WTC11 (cell line): ENCODE results near the gene LETM1.

Source experiments
- ATF3 ChIP-seq: sonication (generic); formaldehyde crosslinking; conservative IDR thresholded peaks from 2 replicates; pipeline ENCODE4 v1.8.1; 2022; ENCODE audit warnings: mild to moderate bottlenecking, missing genetic modification reagents
- EMX1 ChIP-seq: fragments of 250-450 bp; sonication (Bioruptor Pico); IDR thresholded peaks from 2 replicates; pipeline ENCODE4 v1.8.0; 2021; ENCODE audit warnings: mild to moderate bottlenecking
- ESRRA ChIP-seq: sonication (generic); formaldehyde crosslinking; IDR thresholded peaks from 2 replicates; pipeline ENCODE4 v1.8.1; 2022; ENCODE audit warnings: mild to moderate bottlenecking, missing genetic modification reagents, borderline replicate concordance
- MLX ChIP-seq: sonication (generic); formaldehyde crosslinking; IDR thresholded peaks from 2 replicates; pipeline ENCODE4 v1.8.1; 2023; ENCODE audit warnings: mild to moderate bottlenecking, missing genetic modification reagents, moderate library complexity
- SP1 ChIP-seq: sonication (generic); formaldehyde crosslinking; conservative IDR thresholded peaks from 2 replicates; pipeline ENCODE4 v1.8.1; 2022; ENCODE audit warnings: missing genetic modification reagents
- TEAD1 ChIP-seq: sonication (generic); formaldehyde crosslinking; IDR thresholded peaks from 2 replicates; pipeline ENCODE4 v1.8.0; 2022; ENCODE audit warnings: mild to moderate bottlenecking, missing genetic modification reagents
- ZNF512 ChIP-seq: sonication (generic); formaldehyde crosslinking; IDR thresholded peaks from 2 replicates; pipeline ENCODE4 v1.8.1; 2022; ENCODE audit warnings: missing genetic modification reagents, borderline replicate concordance
- TF ChIP-seq, protein P1 (sequence below): fragments of 250-450 bp; sonication (Bioruptor Pico); IDR thresholded peaks from 2 replicates; pipeline ENCODE4 v1.9.0; 2021; ENCODE audit warnings: mild to moderate bottlenecking, borderline replicate concordance
- TF ChIP-seq, protein P2 (sequence below): fragments of 200-600 bp; IDR thresholded peaks from 2 replicates; pipeline ENCODE4 v1.8.0; 2022; ENCODE audit warnings: antibody characterized with exemption

DNA sequence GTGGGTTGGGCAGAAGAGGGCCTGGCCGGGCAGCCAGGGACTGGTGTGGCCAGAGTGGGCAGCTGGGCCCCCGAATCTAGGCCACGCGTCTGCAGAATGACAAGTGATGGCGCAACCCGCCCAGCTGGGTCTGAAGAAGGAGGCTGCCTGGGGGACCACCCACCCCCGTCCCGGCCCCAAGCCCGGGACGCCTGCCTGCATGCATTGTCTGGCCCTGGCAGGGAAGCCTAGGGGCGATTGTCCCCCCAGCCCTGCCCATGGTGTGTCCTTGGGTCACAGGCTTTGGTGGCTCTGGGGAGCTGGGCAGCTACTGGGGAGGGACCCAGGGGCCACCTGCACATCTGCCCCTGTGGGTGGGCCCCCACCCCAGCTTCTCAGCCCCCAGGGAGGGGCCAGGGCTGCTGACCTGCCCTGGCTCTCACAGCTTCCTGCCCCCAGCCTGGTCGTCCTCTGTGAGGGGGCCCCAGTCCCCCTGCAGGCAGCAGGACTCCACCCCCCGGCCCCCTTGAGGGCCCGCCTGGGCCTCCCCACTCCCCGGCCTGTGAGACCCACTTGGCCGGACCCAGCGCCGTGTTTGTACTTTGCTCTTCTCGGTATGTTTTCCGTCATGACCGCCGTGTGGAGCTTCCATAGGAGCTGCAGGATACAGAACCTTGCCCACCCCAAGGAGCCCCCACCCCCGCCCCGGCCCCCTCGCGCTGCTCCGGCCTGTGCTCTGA is 57.9 kb downstream of the LETM1 start:
- no peak for TF ChIP-seq ZNF512 (CRISPR knock-in tag)
- TF ChIP-seq ESRRA (CRISPR knock-in tag): no peak
- no peak for TF ChIP-seq ATF3 (CRISPR knock-in tag)
- no peak for TF ChIP-seq SP1
- TF ChIP-seq, protein P1, sequence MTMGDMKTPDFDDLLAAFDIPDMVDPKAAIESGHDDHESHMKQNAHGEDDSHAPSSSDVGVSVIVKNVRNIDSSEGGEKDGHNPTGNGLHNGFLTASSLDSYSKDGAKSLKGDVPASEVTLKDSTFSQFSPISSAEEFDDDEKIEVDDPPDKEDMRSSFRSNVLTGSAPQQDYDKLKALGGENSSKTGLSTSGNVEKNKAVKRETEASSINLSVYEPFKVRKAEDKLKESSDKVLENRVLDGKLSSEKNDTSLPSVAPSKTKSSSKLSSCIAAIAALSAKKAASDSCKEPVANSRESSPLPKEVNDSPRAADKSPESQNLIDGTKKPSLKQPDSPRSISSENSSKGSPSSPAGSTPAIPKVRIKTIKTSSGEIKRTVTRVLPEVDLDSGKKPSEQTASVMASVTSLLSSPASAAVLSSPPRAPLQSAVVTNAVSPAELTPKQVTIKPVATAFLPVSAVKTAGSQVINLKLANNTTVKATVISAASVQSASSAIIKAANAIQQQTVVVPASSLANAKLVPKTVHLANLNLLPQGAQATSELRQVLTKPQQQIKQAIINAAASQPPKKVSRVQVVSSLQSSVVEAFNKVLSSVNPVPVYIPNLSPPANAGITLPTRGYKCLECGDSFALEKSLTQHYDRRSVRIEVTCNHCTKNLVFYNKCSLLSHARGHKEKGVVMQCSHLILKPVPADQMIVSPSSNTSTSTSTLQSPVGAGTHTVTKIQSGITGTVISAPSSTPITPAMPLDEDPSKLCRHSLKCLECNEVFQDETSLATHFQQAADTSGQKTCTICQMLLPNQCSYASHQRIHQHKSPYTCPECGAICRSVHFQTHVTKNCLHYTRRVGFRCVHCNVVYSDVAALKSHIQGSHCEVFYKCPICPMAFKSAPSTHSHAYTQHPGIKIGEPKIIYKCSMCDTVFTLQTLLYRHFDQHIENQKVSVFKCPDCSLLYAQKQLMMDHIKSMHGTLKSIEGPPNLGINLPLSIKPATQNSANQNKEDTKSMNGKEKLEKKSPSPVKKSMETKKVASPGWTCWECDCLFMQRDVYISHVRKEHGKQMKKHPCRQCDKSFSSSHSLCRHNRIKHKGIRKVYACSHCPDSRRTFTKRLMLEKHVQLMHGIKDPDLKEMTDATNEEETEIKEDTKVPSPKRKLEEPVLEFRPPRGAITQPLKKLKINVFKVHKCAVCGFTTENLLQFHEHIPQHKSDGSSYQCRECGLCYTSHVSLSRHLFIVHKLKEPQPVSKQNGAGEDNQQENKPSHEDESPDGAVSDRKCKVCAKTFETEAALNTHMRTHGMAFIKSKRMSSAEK (CRISPR knock-in tag): no peak
- TF ChIP-seq TEAD1 (CRISPR knock-in tag): no peak
- no peak for TF ChIP-seq EMX1
- TF ChIP-seq, protein P2, sequence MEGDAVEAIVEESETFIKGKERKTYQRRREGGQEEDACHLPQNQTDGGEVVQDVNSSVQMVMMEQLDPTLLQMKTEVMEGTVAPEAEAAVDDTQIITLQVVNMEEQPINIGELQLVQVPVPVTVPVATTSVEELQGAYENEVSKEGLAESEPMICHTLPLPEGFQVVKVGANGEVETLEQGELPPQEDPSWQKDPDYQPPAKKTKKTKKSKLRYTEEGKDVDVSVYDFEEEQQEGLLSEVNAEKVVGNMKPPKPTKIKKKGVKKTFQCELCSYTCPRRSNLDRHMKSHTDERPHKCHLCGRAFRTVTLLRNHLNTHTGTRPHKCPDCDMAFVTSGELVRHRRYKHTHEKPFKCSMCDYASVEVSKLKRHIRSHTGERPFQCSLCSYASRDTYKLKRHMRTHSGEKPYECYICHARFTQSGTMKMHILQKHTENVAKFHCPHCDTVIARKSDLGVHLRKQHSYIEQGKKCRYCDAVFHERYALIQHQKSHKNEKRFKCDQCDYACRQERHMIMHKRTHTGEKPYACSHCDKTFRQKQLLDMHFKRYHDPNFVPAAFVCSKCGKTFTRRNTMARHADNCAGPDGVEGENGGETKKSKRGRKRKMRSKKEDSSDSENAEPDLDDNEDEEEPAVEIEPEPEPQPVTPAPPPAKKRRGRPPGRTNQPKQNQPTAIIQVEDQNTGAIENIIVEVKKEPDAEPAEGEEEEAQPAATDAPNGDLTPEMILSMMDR: no peak
- TF ChIP-seq MLX: no peak
